GM18909 (cell line): ENCODE data around the gene AURKAIP1.

Experiments
- ATAC-seq: cut with Tn5 transposase; IDR thresholded peaks from one replicate; pipeline ENCODE4 v1.9.1; 2021; ENCODE audit warnings: mild to moderate bottlenecking; ENCODE audit not compliant: unreplicated experiment, poor library complexity

AURKAIP1 gene

GRCh38 chr1:1364266-1364665 is 10.7 kb downstream of the AURKAIP1 start:
- no peak for ATAC-seq

GRCh38 chr1:1361982-1362423 is 13.0 kb downstream of the AURKAIP1 start:
- no peak for ATAC-seq

GRCh38 chr1:1361233-1361981 is 13.6 kb downstream of the AURKAIP1 start:
- no peak for ATAC-seq

DNA sequence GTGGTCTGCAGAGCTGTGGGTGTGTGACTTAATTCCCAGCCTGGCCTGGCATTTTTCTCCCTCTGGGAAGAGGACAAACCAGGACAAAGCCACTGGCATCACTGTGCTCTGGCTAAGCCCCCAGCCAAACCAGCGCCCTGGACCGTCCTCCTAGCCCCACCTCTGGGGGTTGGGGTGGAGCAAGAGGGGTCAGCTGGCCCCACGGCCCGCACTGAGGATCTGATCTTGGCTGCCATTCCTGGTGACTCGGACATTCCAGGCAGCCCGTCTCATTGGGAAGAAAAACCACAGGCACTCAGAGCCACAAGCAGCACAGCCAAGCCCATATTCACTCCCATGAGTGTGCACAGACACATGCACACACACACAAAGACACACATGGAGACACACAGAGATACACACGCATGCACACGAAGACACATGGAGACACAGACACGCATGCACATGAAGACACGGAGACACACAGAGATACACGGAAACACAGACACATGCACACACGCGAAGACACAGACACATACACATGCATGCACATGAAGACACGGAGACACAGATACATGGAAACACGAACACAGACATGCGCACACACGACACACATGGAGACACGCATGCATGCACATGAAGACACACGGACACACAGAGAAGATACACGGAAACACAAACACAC is 14.4 kb downstream of the AURKAIP1 start:
- ATAC-seq: no peak

DNA sequence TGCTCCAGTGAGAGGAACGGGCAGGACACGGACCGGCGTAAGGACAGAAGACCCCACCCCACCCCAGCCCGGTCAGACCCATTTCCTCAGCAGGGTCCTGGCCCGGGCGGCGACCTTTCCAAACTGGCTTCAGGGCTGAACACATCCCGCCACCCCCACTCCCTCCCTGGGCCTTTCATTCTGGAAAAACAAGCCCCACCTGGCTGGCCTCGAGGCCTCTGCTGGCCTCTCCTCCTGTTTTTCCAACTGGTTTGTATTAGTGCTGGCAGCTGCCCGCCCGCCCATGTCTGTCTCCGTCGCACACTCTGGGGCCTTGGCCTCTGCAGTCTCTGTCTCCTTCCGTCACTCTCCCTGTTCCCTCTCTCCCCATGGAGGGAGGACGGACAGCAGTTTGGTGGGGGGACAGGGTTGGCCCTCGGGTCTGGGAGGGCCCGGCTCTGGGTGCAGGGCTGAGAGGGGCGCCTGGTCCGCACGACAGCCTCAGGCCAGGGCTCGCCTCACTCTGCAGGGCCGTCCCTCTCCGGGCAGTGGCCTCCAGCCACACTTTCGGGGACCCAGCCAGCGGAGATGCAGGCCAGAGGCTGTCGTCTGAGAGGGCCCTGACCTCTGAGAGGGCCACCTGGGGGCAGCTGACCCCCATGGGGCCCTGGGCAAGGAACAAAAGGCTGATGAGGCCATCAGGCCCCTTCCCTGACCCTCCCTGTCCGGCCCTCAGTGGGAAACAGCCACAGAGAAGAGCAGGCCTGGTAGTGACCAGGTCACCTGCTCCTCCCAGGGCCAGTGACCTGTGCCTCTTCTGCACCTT is 15.1 kb downstream of the AURKAIP1 start:
- no peak for ATAC-seq

DNA sequence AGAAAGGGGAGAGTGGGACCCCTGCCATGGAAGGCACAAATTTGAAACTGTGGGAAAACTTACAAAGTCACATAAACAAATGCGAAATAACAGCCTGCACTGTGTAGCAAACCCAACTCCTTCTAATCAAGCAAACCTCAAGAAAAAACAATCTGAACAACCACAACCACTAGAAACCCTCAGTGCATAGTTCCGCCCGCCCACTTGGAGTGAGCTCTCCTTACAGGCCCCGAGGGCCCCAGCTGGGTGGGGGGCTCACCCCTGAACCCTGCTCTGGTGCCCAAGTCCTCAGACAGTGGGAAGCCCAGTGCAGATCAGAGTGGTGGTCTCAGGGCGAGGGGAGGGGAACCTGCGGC is 15.7 kb downstream of the AURKAIP1 start:
- ATAC-seq: no peak

DNA sequence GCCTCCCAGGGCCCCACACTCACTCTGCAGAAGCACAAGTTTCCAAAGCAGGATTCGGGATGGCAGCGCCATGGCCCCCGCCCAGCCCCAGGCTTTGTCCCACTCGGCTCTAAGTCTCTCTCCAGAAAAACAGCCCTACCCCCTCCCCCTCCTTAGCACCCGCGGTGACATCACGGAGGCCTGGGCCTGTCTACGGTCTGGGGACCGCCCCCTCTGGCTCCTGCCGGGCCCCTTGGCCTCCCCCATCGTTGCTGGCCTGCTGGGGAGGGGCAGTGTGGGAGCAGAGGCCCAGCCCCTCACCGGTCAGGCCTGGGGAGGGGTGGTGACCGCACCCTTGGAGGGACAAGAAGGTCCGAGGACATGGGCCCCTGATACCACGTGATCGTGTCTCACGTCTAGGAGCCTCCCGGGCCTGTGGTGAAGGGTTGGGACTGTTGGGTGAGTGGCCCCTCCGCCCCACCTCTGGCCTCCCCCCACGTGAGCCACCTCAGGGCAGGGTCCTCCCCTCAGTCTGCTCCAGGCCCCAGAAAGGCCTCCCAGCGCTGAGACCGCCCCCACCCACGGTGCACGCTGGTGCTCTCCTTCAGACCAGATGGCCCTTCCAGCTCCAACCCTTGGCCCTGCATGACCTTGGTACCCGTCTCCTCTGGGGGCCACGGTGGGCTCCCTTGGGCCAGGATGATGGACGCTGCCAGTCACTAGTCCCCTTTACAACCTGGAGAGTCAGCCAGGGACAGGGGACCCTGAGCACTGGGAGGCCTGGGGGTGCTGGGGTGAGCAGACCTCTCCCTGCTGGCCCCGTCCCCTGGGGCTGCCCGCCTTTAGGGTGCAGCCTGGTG is 16.4 kb downstream of the AURKAIP1 start, which contains the start of gene MXRA8:
Gene MXRA8, minus strand, starts transcription at position 123 of the 839 bp plus-strand sequence. Its CDS starts 51 bp downstream, at position 72.
- ATAC-seq: no peak

DNA sequence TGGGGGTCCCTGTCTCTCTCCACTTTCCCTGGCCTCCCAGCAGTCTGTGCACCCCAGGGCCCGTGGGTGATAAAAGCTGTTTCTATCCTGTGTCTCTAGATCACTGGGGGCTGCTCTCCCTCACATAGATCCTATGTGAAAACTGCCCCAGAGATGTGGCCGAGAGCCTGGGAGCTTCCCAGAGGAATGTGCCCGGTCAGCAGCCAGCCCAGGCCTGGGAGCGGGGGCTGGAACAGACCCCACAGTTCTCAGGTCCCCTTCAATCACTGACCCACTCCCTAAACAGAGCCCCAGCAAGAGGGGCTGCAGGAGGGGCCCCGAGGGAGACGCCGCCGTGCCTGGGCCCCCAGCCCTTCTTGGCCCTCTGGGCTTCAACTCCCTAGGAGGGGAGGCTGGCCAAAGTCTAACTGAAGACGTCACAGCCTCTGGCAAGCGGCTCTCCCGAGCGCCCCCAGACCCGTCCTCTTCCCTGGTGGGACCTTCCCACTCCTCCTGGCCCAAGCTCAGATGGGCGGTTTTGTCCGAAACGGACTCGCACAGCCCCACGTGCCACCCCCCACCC is 17.1 kb downstream of the AURKAIP1 start:
- no peak for ATAC-seq

DNA sequence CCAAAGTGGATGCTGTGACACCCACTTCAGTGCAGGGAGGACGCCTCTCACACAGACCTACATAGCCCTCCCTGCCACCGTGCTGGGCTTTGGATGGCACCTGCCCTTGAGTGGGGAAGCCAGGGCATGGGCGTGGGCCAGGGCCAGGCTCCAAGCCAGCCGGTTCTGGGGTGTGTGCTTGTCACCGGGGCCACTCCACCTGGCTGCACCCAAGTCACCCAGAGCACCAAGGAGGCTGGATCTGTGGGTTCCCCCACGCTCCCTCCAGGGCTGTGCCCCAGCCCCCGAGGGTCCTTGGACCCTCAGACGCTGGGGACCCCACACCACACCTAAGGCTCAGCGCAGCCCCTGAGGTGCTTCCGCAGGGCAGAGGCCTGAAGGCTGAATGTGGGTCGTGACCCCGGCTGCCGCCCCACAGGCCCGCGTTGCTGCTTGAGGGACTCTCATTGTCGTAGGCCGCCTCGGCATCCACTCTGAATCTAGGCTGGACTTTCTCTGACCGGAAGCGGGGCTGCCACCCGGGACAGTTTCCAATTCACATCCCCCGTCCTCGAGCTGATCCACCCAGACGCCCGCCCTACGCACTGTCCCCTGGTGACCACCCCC is 18.1 kb downstream of the AURKAIP1 start:
- no peak for ATAC-seq

DNA sequence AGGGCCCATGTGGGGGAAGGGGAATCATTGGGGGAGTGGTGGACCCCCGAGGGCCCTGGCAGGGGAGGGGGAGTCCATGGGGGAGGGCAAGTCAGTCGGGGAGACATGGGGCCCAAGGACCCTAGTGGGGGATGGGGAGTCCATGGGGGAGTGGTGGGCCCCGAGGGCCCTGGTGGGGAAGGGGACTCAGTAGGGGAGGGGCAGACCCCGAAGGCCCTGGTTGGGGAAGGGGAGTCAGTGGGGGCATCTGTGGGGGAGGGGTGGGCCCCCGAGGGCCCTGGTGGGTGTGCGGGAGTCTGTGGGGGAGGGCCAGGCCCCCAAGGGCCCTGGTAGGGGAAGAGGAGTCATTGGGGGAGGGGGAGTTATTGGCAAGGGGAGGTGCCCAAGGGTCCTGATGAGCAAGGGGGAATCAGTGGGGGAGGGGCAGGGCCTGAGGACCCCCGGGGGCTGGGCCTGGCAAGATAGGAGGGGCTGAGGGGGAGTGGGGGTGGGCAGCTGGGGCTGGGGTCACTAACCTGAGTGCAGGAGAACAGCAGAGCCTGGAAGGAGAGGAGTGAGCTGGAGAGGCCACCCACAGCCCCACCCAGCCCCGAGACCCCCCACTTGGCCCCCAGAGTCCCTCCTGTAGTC is 18.7 kb downstream of the AURKAIP1 start:
- ATAC-seq: no peak

- no peak for ATAC-seq
These were observed 19.6 kb downstream of the AURKAIP1 start for GRCh38 chr1:1355416-1355815.

DNA sequence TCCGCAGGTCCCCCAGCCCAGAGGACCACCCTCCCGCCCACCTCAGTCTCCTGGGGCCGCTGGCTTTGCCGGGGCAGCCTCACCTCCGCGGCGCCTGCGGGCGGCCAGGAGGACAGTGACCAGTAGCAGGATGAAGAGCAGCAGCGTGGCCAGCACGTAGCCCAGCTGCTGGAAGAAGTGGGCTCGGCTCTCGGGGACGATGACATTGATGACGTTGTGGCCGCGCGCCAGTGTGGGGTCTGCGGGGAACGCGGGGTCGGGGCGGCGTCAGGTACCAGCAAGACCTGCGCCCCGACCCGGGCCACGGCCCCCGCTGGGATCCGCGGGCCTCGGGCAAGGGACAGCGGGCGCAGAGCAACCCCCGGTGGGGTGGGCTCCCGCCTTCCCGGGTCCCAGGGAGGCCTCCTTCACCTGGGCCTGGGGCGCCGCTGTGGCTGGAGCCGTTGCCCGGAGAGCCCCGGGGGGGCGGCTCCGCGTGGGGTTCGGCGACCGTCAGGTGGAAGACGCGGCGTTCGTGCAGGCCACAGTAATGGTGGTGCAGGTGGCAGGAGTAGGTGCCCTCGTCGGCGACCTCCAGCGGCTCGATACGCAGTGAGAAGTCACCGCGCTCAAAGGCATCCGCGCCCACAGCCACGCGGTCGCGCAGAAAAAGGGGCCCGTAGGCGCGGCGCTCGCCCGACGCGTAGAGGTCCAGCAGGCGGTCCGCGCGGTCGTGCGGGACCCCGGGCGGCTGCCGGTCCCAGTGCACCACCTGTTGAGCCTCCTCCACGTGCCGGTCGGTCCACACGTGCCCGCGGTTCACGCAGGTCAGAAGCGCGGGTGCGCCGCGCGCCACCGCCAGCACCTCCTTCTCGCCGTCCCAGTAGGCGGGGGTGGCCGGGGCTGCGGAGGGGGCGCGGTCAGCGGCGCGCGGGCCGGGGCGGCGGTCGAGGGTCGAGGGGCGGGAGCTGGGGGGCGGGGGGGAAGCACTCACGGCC is 20.4 kb downstream of the AURKAIP1 start:
- no peak for ATAC-seq

DNA sequence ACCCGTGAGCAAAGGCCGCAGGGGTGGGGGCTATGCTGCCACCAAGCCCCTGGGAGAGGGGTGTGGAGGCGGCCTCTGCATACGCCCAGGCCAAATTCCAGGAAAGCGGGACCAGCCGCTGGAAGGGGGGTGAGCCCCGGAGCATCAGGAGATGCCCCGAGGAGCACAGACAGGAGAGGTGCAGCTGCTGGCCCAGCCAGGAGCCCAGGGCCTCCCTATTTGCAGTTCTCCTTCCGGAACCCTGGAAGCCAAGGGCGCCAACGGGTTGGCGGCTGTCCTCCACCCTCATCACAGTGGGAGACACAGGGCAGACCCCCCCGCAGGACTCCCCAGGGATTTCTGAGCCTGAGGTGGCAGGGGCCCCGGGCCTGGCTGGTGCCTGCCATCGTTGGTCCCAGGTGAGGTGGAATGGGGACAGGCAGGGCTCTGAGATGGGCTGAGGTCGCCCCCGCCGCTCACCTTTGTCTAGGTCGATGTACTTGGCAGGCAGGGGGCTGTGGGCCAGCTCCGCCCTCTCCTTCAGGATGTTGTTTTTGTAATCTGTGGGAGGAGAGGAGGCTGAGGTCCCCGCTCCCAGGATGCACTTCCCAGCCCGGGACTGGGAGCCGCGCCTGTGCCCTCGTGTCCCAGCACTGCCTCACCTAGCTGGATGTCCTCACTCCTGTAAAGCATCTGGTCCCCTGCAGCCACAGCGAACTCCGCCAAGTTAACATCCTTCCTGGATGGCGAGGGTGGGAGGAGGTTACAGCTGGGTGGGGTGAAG is 21.4 kb downstream of the AURKAIP1 start:
- no peak for ATAC-seq

- no peak for ATAC-seq
These were observed 22.1 kb downstream of the AURKAIP1 start for GRCh38 chr1:1352786-1353388.

GRCh38 chr1:1351511-1352427 is 23.2 kb downstream of the AURKAIP1 start:
- ATAC-seq: no peak
